ENCODE results near the gene METTL3.

Gene METTL3

DNA sequence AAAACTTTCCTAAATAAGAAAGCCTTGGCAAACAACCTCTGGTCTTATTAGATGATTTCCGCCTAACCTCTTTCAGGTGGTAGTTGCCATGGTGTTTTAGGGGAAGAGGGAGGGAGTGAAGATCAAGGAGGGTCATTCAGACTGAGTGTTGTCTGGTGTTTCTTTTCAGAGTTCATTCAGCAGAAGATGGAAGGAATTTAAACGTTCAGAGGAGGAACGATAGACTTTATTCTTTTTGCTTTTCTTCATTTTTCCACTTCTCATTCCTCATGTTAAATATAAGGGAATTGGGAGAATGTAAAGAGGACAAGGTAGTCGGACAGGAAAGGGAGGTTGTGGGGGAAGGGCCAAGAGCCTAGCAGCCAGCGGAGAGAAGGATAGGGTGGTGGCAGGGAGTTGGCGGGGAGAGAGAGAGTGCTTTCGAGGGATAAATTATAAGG, 32.4 kb upstream of the METTL3 start:
- Histone ChIP-seq H3K9me2 (replicated peaks; ENCODE audit: insufficient read depth, low read length) (no peaks in the 10 kb centered on the region), H3K4me2 (ENCODE audit: low read depth, low read length, poor library complexity, severe bottlenecking) (no peak overlapping the region), H3K9ac (ENCODE audit: low read length) (no peak overlapping the region), H3K27me3 (ENCODE audit: low read length) (no peaks in the 10 kb centered on the region), H3K36me3 (ENCODE audit: low read length) (no peaks in the 10 kb centered on the region), H3K79me2 (ENCODE audit: insufficient read depth, low read length) (no peaks in the 10 kb centered on the region), H3K4me3 (ENCODE audit: insufficient read depth, low read length, poor library complexity, severe bottlenecking) (no peak overlapping the region), H4K20me1 (ENCODE audit: low read depth, low read length) (no peaks in the 10 kb centered on the region), H3K9me3 (ENCODE audit: insufficient read depth, low read length) (no peaks in the 10 kb centered on the region), H3F3A (ENCODE audit: insufficient read depth) (no peaks in the 10 kb centered on the region), H3K27ac (ENCODE audit: low read depth, low read length) (no peak overlapping the region), H2AFZ (ENCODE audit: low read depth, low read length, severe bottlenecking) (peak overlapping the region; percentile 17)
- TF ChIP-seq EZH2phosphoT487 (conservative IDR thresholded peaks at IDR 0.05; ENCODE audit: low read length) (no peak), CTCF (IDR thresholded peaks at IDR 0.05; ENCODE audit: insufficient read depth, low read length, poor library complexity, severe bottlenecking) (no peak)

DNA sequence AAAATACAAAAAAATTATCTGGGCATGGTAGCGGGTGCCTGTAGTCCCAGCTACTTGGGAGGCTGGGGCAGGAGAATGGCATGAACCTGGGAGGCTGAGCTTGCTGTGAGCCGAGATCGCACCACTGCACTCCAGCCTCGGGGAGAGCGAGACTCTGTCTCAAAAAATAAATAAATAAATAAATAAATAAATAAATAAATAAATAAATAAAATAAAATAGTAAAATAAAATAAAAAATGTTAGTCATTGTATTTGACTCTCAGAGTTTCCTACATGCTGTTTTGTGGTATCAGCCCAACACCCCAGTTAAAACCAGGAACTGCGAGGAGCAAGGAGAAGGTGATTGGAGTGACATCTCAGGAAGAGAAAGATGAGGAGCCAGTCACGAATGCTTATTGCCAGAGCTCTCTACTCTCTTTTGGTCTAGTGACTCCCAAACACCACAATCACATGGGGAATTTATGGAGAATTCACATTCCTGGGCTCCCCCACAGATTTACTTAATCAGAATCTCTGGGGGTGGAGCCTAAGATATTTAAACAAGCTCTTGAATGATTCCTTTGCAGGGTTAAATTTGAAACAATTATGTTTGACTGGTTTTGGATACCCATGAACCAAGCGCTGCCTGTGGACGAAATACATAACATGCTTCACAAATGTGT, 30.4 kb upstream of the METTL3 start:
- no peak for TF ChIP-seq CTCF (IDR thresholded peaks at IDR 0.05; ENCODE audit: insufficient read depth, low read length, poor library complexity, severe bottlenecking)
- no peak for TF ChIP-seq EZH2phosphoT487 (conservative IDR thresholded peaks at IDR 0.05; ENCODE audit: low read length)
- Histone ChIP-seq H3K4me2 (ENCODE audit: low read depth, low read length, poor library complexity, severe bottlenecking) (no peak overlapping the region), H3K27ac (ENCODE audit: low read depth, low read length) (no peak overlapping the region), H3F3A (ENCODE audit: insufficient read depth) (no peaks in the 10 kb centered on the region), H3K9me3 (ENCODE audit: insufficient read depth, low read length) (no peaks in the 10 kb centered on the region), H2AFZ (ENCODE audit: low read depth, low read length, severe bottlenecking) (no peak overlapping the region), H3K4me3 (ENCODE audit: insufficient read depth, low read length, poor library complexity, severe bottlenecking) (no peak overlapping the region), H3K36me3 (ENCODE audit: low read length) (no peaks in the 10 kb centered on the region), H4K20me1 (ENCODE audit: low read depth, low read length) (no peaks in the 10 kb centered on the region), H3K79me2 (ENCODE audit: insufficient read depth, low read length) (no peaks in the 10 kb centered on the region), H3K27me3 (ENCODE audit: low read length) (no peaks in the 10 kb centered on the region), H3K9ac (ENCODE audit: low read length) (no peak overlapping the region), H3K9me2 (replicated peaks; ENCODE audit: insufficient read depth, low read length) (no peaks in the 10 kb centered on the region)

GRCh38 chr14:21539189-21539940, 28.2 kb upstream of the METTL3 start:
- no peaks in the 10 kb centered on the region for H3K27me3 ChIP-seq (ENCODE audit: low read length)
- H3K4me3 ChIP-seq (ENCODE audit: insufficient read depth, low read length, poor library complexity, severe bottlenecking), result no peak overlapping the region
- H3K9me2 ChIP-seq (replicated peaks; ENCODE audit: insufficient read depth, low read length), result no peaks in the 10 kb centered on the region
- no peaks in the 10 kb centered on the region for H3F3A ChIP-seq (ENCODE audit: insufficient read depth)
- H3K27ac ChIP-seq (ENCODE audit: low read depth, low read length), result no peak overlapping the region
- no peaks in the 10 kb centered on the region for H3K79me2 ChIP-seq (ENCODE audit: insufficient read depth, low read length)
- H4K20me1 ChIP-seq (ENCODE audit: low read depth, low read length), result no peaks in the 10 kb centered on the region
- TF ChIP-seq EZH2phosphoT487 (conservative IDR thresholded peaks at IDR 0.05; ENCODE audit: low read length), result no peak
- TF ChIP-seq CTCF (IDR thresholded peaks at IDR 0.05; ENCODE audit: insufficient read depth, low read length, poor library complexity, severe bottlenecking), result no peak
- H3K36me3 ChIP-seq (ENCODE audit: low read length), result no peaks in the 10 kb centered on the region
- H3K9ac ChIP-seq (ENCODE audit: low read length), result no peak overlapping the region
- no peak overlapping the region for H2AFZ ChIP-seq (ENCODE audit: low read depth, low read length, severe bottlenecking)
- no peaks in the 10 kb centered on the region for H3K9me3 ChIP-seq (ENCODE audit: insufficient read depth, low read length)
- no peak overlapping the region for H3K4me2 ChIP-seq (ENCODE audit: low read depth, low read length, poor library complexity, severe bottlenecking)
